Neutrophil (primary cell): ENCODE measurements around the gene RIF1.
A peak's percentile ranks its signal among the peaks of the same experiment; 100 is the strongest.

Experiments
- H3K27ac ChIP-seq: fragments of 200-600 bp; sonication (generic); 2 replicates; pipeline ENCODE4 v1.5.1; 2016; ENCODE audit warnings: mild to moderate bottlenecking, moderate library complexity
- H3K27me3 ChIP-seq: fragments of 200-600 bp; sonication (generic); 2 replicates; pipeline ENCODE4 v1.6.0; 2016; ENCODE audit warnings: mild to moderate bottlenecking
- H3K36me3 ChIP-seq: fragments of 200-600 bp; sonication (generic); 2 replicates; pipeline ENCODE4 v1.5.1; 2017
- H3K4me1 ChIP-seq, 2 experiments: fragments of 200-600 bp in 1 of 2; sonication (generic) in 1 of 2; 1 replicate in 1 of 2; 2 replicates in 1 of 2; pipeline versions ENCODE4 v1.5.1 to v1.6.1; 2013 to 2016; ENCODE audit warnings: low read depth in 1 of 2, low read length in 1 of 2, mild to moderate bottlenecking in 1 of 2, moderate library complexity in 1 of 2; ENCODE audit not compliant: control insufficient read depth in 1 of 2, insufficient read depth in 1 of 2
- H3K4me3 ChIP-seq, 2 experiments: fragments of 200-600 bp in 1 of 2; sonication (generic) in 1 of 2; 1 replicate in 1 of 2; 2 replicates in 1 of 2; pipeline ENCODE4 v1.5.1; 2013 to 2016; ENCODE audit warnings: low read depth in 1 of 2, low read length in 1 of 2, mild to moderate bottlenecking in 1 of 2, moderate library complexity in 1 of 2
- H3K9me3 ChIP-seq: fragments of 200-600 bp; sonication (generic); 2 replicates; pipeline ENCODE4 v1.5.1; 2016
- TF ChIP-seq, protein P1 (sequence below): fragments of 200-600 bp; sonication (generic); IDR thresholded peaks from 2 replicates; pipeline ENCODE4 v1.5.1; 2016; ENCODE audit warnings: antibody characterized with exemption

Gene RIF1

DNA sequence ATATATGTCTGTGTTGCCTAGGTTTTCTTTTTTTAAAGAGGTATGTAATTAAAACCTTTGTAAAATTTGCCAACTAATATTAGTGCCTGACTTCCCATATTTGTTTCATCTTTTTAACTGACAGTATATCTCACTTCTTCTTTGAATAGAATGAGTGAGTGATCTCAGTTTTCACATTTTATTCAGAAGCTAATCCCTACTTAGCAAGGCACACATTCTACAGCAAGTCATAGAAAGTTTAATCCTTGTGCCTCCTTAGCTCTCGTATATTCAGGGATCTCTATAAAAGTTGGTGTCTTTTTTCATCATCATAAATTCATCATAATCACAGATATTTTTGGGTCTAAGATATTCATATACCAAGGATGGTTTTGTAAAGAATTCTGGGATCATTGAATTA, 66.6 kb downstream of the RIF1 start:
- TF ChIP-seq, protein P1, sequence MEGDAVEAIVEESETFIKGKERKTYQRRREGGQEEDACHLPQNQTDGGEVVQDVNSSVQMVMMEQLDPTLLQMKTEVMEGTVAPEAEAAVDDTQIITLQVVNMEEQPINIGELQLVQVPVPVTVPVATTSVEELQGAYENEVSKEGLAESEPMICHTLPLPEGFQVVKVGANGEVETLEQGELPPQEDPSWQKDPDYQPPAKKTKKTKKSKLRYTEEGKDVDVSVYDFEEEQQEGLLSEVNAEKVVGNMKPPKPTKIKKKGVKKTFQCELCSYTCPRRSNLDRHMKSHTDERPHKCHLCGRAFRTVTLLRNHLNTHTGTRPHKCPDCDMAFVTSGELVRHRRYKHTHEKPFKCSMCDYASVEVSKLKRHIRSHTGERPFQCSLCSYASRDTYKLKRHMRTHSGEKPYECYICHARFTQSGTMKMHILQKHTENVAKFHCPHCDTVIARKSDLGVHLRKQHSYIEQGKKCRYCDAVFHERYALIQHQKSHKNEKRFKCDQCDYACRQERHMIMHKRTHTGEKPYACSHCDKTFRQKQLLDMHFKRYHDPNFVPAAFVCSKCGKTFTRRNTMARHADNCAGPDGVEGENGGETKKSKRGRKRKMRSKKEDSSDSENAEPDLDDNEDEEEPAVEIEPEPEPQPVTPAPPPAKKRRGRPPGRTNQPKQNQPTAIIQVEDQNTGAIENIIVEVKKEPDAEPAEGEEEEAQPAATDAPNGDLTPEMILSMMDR: no peak
- peaks cover 26 to 34% of the 10 kb centered on the region in 2 experiments for H3K4me1 ChIP-seq
- no peaks in the 10 kb centered on the region for H3K9me3 ChIP-seq
- no peak overlapping the region for H3K4me3 ChIP-seq
- H3K27me3 ChIP-seq: no peaks in the 10 kb centered on the region
- peak overlapping the region; percentile 27 for H3K27ac ChIP-seq
- H3K36me3 ChIP-seq: peaks cover 8% of the 10 kb centered on the region

DNA sequence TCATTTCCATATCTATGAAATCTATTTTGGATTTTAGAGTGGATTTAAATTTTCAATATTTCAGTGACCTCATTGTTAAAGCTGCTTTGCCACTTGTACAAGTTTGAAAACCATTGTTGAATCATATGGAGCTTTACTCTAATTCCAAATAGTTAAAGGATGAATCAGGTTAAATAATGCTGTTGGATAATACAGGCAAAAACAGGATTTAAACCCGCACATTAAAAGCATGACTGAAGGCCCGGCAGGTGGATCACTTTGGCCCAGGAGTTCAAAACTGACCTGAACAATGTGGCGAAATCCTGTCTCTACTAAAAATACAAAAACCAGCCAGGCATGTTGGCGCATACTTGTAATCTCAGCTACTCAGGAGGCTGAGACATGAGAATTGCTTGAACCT, 68.3 kb downstream of the RIF1 start:
- Histone ChIP-seq H3K4me3 (no peak overlapping the region), H3K27me3 (no peaks in the 10 kb centered on the region), H3K27ac (no peak overlapping the region), H3K9me3 (no peaks in the 10 kb centered on the region), H3K4me1 (peaks cover 26 to 28% of the 10 kb centered on the region in 2 experiments), H3K36me3 (peaks cover 23% of the 10 kb centered on the region)
- TF ChIP-seq, protein P1: no peak

DNA sequence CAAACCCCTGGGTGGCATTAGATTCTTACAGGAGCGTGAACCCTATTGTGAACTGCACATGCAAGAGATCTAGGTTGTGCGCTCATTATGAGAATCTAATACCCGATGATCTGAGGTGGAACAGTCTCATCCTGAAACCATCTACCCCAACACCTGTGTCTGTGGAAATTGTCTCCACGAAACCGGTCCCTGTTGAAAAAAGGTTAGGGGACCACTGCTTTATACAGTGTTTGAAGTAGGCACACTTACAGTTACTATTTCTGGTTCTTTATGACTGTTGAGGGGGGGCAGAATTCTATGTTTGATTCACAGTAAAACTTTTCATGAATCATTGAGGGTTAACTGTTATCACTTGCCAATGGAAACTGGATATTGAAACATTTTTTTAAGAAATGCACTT, 72.0 kb downstream of the RIF1 start:
- Histone ChIP-seq H3K36me3 (peaks cover 45% of the 10 kb centered on the region), H3K4me1 (no peaks in the 10 kb centered on the region), H3K9me3 (no peaks in the 10 kb centered on the region), H3K27me3 (no peaks in the 10 kb centered on the region), H3K27ac (no peak overlapping the region), H3K4me3 (no peak overlapping the region)
- TF ChIP-seq, protein P1: no peak

DNA sequence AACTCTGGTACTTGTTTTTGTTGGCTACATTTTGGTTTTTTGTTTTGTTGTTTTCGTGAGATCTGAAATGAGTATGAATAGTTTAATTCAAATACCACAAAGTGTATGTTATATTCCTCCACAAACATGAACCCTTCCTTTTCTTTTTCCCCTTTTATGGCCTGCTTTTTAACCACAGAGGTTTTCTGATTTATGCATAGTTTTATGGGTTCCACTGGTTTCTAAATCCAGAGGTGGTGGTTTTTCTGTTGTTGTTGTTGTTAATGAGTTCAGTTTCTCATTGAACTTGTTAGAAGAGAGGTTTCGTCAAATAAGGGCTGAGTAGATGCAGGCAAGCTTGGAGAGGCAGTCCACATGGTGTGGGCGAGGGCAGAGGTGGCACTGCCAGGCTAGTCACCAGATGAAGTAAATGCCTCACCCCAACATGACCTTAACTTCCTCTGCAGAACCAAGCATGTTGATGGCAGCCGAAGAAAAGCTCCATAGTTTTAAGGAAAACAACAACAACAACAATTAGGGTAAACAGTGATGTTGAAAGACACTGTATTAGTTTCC, 72.5 kb downstream of the RIF1 start:
- H3K36me3 ChIP-seq: peaks cover 46% of the 10 kb centered on the region
- TF ChIP-seq, protein P1: no peak

DNA sequence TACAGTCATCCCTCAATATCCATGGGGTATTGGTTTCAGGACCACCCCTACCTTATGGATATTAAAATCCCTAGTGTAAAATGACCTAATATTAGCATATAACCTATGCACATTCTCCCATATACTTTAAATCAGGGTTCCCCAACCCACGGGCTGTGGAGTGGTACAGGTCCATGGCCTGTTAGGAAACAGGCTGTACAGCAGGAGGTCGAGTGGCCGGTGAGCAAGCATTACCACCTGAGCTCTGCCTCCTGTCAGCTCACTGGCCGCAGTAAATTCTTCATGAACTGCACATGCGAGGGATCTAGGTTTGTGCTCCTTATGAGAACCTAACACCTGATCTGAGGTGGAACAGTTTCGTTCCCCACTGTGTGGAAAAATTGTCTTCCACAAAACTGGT, 73.8 kb downstream of the RIF1 start:
- peaks cover 46% of the 10 kb centered on the region for H3K36me3 ChIP-seq
- H3K4me3 ChIP-seq: no peak overlapping the region
- TF ChIP-seq, protein P1: no peak
- H3K27me3 ChIP-seq: no peaks in the 10 kb centered on the region
- no peaks in the 10 kb centered on the region for H3K4me1 ChIP-seq
- H3K27ac ChIP-seq: no peak overlapping the region
- no peaks in the 10 kb centered on the region for H3K9me3 ChIP-seq

More for the DNA sequence above, 72.5 kb downstream of the RIF1 start:
- Histone ChIP-seq H3K27ac (no peak overlapping the region), H3K9me3 (no peaks in the 10 kb centered on the region), H3K4me3 (no peak overlapping the region), H3K27me3 (no peaks in the 10 kb centered on the region), H3K4me1 (no peaks in the 10 kb centered on the region)

DNA sequence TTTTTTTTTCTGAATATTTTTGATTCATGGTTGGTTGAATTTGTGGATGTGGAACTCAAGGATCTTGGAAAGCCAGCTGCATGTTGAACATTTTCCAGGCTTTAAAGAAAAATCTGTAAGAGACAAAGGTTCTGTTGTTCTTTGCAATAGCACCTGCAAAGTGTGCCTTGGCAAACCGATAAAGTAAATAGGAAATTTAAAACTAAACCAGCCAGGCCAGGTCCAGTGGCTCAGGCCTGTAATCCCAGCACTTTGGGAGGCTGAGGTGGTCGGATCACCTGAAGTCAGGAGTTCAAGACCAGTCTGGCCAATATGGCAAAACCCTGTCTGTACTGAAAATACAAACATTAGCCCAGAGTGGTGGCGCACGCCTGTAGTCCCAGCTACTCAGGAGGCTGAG, 74.4 kb downstream of the RIF1 start:
- peaks cover 46% of the 10 kb centered on the region for H3K36me3 ChIP-seq
- H3K27ac ChIP-seq: no peak overlapping the region
- H3K9me3 ChIP-seq: no peaks in the 10 kb centered on the region
- TF ChIP-seq, protein P1: no peak
- H3K4me1 ChIP-seq: no peaks in the 10 kb centered on the region
- H3K27me3 ChIP-seq: no peaks in the 10 kb centered on the region
- H3K4me3 ChIP-seq: no peak overlapping the region
